ENCODE data around the gene PLD4.
A peak's percentile ranks its signal among the peaks of the same experiment; 100 is the strongest.

The PLD4 gene

DNA sequence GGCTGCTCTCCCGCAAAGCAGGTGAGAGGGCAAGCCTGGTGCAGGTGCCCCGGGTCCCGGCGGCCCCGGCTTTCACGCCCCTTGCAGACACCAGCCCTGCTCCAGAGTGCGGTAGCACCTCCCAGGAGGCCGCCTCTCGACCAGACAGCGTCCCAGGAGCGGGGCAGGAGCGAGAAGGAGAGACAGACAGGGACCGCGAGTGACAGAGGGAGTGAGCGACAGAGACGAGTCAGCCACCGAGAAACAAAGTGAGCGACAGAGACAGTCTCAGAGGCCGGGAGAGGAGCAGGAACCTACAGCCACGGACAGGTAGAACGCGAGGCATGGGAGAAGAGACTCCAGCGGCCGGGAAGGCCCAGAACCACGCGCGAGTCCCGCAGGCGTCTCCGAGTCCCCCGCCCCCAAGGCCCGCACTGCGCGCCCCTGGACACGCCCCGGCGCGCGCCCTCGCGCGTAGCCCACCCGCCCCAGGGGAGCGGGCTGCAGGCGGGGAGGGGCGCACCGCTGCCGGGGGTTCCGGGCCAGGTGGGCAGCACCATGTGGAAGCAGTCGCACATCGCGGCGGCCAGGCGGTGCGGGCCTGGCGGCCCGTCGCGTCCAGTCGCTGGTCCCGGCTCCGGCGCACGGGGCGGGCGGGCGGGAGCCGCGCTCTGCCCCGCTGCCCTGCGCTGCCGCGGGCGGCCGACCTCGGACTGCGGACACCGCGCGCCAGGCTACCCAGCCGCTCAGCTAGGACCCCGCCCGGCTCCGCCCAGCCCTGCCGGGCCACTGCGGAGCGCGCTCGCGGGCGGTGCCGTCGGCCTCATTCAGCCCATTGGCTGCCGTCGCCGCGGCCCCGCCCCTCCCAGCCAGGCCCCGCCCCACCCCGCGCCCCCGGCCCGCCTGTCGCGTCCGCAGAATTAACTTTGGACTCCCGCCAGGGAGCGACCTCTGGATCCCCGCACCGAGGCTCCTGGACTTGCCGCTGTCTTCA lies 53.3 kb downstream of the PLD4 start, which contains the start of gene AHNAK2:
Gene AHNAK2 (minus strand): TSS at position 694 of the 973 bp plus-strand sequence. CDS start 137 bp downstream, at position 557.
- in situ Hi-C loops (cut with MboI; ENCODE audit: low pct_unique_long_range_greater_than_20kb, low sequenced_read_pairs) = loop anchor here (10.0 kb wide), 1 partner anchor 67 kb away; no protein-coding TSS in a partner anchor
- DNase-seq = peak; percentile 64

DNA sequence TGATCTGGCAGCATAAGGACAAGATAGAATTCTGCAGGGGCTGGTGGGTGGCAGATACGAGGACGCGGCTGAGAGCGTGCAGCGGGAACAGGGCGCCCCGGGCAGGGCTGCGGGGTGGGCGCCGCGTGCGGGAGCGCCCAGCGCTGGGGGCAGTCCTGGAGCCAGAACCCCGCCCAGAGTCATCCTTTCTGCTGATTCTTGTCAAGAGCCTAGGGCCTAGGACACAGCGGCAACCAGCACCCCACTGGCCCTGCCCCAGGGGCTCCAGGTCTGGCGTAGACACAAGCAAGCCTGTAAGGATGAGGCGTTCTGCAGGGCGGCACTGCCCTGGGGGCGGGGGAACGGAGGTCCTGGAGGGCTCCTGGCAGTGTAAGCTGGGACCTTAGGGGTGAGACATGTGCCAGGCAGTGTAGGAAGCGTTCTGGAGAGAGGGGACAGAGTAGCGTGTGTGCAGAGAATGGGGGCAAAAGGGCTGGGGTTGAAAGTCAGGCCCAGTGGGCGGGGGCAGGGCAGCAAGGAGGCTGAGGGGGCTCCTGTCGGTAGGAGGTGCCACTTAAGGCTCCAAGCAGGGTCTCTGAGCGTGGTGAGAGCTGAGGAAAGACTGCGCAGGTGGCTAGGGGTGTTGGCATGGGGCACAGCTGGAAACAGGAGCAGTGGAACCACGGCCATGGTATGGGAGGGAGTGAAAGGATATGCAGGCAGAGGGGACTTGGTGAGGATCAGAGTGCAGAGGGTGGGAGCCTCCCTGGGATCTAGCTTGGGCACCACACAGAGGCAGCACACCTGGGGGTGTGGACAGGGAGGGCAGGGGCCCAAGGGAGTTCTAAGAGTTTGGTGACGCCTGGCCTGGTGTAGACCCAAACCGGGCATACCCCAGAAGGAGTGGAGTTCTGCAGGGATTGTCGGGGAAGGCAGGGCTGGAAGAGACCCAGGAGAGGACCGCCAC lies 54.3 kb downstream of the PLD4 start:
- in situ Hi-C loops (cut with MboI; ENCODE audit: low pct_unique_long_range_greater_than_20kb, low sequenced_read_pairs) = loop anchor here (10.0 kb wide), 1 partner anchor 66 kb away; no protein-coding TSS in a partner anchor
- no peak for DNase-seq

DNA sequence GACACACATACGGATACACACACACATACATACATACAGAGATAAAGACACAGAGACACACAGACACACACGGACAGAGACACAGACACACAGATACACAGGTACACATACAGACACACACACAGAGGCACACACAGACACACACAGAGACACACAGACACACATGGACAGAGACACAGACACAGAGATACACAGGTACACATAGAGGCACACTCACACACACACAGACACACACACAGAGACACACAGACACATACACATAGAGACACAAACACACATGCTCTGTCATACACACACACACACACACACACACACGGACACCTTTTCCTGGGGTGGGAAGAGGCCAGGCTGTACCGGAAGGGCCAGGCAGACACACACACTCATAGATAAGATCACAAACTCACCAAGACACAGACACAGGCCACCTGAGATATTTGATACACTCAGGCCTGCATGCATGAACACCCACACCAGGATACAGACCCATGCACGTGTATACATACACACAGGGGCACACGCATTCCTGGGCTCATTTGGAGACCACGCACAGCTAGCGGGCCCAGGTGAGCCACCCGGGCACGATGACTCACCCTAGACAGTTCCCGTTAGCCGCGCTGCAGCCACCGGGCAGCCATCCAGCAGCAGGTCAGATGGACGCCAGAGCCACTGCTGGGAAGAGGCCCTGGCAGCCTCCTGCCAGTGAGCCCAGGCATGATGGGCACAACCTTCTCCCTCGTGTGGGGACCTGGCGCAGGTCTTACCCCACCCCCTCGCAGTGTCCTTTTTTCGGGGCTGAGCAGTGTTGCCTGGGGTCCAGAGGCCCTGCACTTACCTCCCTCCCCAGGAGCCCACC lies 55.3 kb downstream of the PLD4 start:
- in situ Hi-C loops (cut with MboI; ENCODE audit: low pct_unique_long_range_greater_than_20kb, low sequenced_read_pairs) = loop anchor here (10.0 kb wide), 1 partner anchor 65 kb away; no protein-coding TSS in a partner anchor
- no peak for DNase-seq

DNA sequence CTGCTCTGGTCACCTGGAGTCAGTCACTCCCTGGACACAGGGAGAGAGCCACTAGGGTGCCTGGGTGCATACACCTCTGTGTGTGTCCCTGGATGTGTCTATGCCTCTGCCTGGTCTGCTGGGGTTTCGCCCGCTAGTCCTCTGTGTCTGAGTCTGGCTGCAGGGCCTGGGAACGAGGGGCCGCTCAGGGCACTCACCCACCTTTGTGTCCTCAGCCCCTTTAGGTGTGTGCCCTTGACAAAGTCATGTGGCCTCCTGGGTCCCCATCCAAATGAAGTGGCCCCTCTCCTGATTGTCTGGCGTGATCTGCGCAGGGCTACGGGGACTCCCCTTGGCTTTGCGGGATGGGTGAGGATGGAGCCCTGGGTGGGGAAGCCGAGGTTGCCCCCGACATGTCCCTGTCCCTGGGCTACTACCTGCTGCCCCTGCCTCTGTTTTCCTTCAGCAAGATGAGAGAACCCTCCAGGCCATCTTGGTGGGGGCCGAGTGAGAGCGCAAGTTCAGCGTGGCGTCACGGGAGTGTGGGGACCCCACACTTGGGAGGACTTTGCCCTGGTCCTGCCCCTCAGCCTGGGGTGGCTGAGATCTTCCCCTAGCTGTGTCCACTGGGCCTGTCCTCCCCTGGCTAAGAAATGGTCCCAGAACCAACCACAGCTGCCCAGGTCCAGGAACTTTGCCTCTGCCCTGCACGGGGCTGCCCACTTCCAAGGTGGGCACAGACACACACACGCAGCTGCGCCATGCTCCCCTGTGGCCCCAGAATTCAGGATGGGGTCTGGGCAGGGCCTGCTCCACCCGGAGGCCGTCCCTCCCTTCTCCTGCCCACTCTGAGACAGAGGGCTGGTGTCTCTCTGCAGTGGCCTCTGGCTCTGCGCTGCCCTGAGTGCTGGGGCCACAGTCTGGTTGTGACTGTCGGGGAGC lies 56.2 kb downstream of the PLD4 start:
- DNase-seq = no peak
- in situ Hi-C loops (cut with MboI; ENCODE audit: low pct_unique_long_range_greater_than_20kb, low sequenced_read_pairs) = no loop called here

DNA sequence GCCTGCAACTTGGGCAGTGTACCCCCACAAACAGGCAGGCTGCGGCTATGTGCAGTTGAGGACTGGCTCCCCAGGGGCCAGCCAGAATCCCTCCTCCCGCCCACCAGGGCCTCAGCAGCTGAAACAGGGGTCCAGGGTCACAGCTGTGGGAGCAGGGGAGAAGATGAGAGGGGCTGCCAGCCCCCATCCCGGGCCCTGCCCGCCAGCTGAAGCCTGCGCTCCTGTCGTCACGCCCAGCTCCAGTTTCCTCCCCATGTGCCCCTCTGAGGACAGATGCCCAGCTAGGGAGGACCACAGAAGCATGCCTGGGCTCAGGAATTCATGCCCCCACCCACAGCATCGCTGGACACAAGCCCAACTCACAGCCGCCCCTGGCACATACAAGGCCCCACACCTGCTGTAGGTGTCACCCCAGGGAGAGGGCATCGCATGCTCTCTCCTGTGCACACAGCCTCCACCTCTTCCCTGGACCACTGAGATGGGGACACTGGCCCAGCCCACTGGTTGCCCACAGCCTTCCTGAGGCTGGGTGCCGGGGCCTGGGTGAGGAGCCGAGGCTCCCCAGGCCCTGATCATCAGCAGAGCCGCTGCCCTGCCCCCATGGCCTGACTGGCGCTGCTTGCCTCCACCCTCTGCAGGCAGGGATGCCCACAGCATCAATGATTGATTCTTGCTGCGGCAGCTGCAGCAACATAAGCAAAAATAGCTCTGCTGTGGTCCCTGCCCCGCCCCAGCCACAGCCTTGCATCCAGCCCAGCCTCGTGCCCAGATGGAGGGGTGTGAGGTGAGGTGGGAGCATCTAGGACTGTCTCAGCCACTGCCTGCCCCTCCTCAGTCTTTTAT lies 57.2 kb downstream of the PLD4 start:
- no peak for DNase-seq
- in situ Hi-C loops (cut with MboI; ENCODE audit: low pct_unique_long_range_greater_than_20kb, low sequenced_read_pairs) = no loop called here

DNA sequence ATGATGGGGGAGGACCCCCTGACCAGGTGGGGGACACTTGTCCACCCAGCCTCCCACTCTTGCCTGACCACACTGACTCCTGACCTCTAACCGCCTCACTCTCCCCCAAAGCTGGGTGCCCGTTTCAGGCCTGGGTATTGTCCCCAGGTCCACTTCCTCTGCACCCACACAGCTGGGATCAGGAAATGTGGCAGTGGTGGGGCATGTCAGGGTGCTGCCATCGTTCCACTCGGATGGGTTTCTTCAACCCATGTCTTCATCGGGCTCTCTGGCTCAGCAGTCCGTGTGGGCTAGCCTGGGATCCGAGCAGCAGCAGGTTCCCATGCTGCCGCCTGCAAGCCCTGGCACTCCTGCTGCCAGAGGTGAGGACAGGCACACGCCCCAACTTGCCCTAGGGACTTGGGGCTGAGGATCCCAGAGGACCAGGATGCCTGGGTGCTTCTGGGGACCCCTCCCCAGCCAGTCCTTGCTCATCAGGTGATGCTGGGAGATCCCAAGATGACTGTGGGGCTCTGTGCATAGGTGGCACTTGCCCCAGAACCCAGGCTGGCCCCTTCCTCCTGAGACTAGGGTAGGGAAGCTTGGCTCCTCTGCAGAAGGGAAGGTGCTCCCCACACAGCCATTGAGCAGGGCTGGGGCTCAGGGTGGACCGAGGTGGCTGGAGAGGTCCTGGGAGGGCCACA lies 58.0 kb downstream of the PLD4 start:
- in situ Hi-C loops (cut with MboI; ENCODE audit: low pct_unique_long_range_greater_than_20kb, low sequenced_read_pairs) = no loop called here
- no peak for DNase-seq

Data from KBM-7 (cell line).